ENCODE measurements around the gene CHRD. TPM values are rescaled to one million over a fixed set of nuclear protein-coding genes. Genes with fewer than 3 reads are reported as not detected.
A peak's percentile ranks its signal among the peaks of the same experiment; 100 is the strongest.

The CHRD gene
- under 1 TPM in 1 of 2 experiments, not detected in 1; 0.22 TPM for total RNA-seq
- polyA plus RNA-seq (2013, experiment 1 of 2): not detected
- polyA plus RNA-seq (2013, experiment 2 of 2): 0.49 TPM
- total RNA-seq: 0 to 0.20 (median 0) reads per million in 172 experiments

DNA sequence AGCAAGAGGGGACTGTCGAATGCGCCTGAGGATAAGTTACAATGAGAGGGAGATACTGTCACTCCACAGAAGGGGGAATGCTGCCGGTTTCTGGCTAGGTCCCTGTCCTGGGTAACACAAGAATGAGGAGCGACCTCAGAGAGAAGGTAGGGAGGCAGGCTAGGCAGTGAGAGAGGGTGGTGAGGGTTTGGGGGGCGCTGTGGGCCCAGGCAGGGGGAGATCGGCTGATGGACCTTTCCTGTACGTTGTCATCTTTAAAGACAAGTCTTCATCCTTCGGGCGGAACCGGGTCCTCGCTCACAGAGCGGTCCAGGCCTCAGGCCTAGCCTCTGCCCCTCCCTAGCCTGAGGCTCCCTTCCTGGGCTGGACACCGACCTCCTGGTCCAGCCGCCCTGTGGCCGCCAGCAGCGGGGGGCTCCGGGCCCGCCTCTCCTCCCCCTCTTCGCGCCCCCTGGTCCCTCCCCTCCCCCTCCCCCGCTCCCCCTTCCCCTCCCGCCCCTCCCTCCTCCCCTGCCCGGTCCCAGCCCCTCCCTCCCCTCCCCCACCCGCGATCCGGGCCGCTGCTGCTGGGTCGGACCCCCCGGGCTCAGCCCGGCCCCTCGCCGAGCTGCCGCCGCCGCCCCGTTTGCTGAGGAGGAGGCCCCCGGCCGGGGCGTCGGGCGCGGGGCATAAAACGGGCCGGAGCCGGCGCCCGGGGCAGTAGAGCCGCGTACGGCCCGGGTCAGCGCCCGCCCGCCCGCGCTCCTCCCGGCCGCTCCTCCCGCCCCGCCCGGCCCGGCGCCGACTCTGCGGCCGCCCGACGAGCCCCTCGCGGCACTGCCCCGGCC lies at the start of gene CHRD:
Gene CHRD (plus strand): TSS at position 697 of the 827 bp plus-strand sequence. CDS start 265 bp downstream, outside the sequence.
- intact Hi-C loops (cut with DNase I, micrococcal nuclease): no loop called here
- Mint-ChIP-seq H3K27me3 (peaks cover 72% of the 10 kb centered on the region), H3K4me3 (peak within 1 kb of the TSS; percentile 87), H3K27ac (no peak within 1 kb of the TSS), H3K9me3 (no peaks in the 10 kb centered on the region), H3K4me1 (ENCODE audit: low read depth) (peaks cover 5% of the 10 kb centered on the region), H3K36me3 (ENCODE audit: low read depth) (no peaks in the 10 kb centered on the region)
- peaks cover 0 to 8% of the 10 kb centered on the region in 2 experiments for H3K9me3 ChIP-seq (ENCODE audit: control insufficient read depth in 1 of 2, insufficient read depth in 1 of 2, low read length in 2 of 2)
- H3K27me3 ChIP-seq (ENCODE audit: control insufficient read depth in 1 of 2, insufficient read depth in 2 of 2, low read length in 2 of 2): peaks cover 45 to 67% of the 10 kb centered on the region in 2 experiments
- H3K36me3 ChIP-seq (ENCODE audit: insufficient read depth, low read length): no peaks in the 10 kb centered on the region
- TF ChIP-seq CTCF (IDR thresholded peaks at IDR 0.05): no peak
- ChIA-PET CTCF (no interaction called here), POLR2A (interaction anchor here (1.1 kb wide), 1 partner anchor 331 kb away, joined by 3 read pairs; no protein-coding TSS in a partner anchor)
- H3K4me1 ChIP-seq (ENCODE audit: insufficient read depth, low read length): peaks cover 14% of the 10 kb centered on the region
- H3K4me3 ChIP-seq (ENCODE audit: low read length): peak within 1 kb of the TSS; percentile 22
- H3K27ac ChIP-seq (ENCODE audit: low read depth in 1 of 2, low read length in 2 of 2): no peak within 1 kb of the TSS
- DNase-seq (no peak), ATAC-seq (ENCODE audit: poor library complexity) (no peak)

DNA sequence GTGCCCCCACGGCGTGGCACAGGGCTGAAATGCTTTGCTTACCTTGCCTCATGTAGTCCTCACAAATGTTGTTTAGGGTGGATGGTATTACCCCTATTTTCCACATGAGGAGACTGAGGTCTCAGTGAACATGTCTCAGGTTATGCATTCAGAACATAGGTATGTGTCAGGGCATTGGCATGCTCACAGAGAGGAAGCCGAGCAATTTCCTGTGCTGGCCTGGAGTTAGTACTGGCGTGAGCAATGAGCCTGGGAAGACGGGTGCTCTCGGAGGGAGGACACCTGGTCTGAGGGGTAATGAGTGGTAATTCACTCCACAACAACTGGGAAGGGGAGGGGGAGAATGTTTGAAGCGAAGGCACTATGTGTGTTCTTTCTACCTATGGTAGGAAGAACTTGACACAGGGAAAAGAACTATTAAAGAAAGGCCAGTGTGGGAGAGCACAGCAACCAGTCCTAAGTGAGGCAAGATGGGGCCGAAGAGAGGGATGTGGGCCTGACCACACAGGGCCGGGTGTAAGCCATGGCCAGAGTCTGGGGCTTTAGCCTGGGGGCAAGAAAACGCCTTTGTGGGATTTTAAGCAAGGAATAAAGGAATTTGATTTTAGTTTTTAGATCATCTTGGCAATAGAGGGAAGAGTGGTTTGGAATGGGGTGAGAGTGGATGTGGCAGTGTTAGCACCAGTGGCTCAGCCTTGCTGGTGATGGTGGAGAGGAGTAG lies 47.3 kb upstream of the CHRD start:
- no peak for ATAC-seq (ENCODE audit: poor library complexity)
- Histone ChIP-seq H3K9me3 (ENCODE audit: control insufficient read depth in 1 of 2, insufficient read depth in 1 of 2, low read length in 2 of 2) (no peaks in the 10 kb centered on the region), H3K4me3 (ENCODE audit: low read length) (no peak overlapping the region), H3K27ac (ENCODE audit: low read depth in 1 of 2, low read length in 2 of 2) (no peak overlapping the region), H3K27me3 (ENCODE audit: control insufficient read depth in 1 of 2, insufficient read depth in 2 of 2, low read length in 2 of 2) (no peaks in the 10 kb centered on the region), H3K36me3 (ENCODE audit: insufficient read depth, low read length) (peaks cover 72% of the 10 kb centered on the region), H3K4me1 (ENCODE audit: insufficient read depth, low read length) (peaks cover 26% of the 10 kb centered on the region)
- TF ChIP-seq CTCF (IDR thresholded peaks at IDR 0.05): no peak
- H3K27ac Mint-ChIP-seq: peak overlapping the region; percentile 97
- H3K4me1 Mint-ChIP-seq (ENCODE audit: low read depth): peaks cover 21% of the 10 kb centered on the region
- peak overlapping the region; percentile 46 for H3K4me3 Mint-ChIP-seq
- CTCF ChIA-PET: no interaction called here
- no peaks in the 10 kb centered on the region for H3K9me3 Mint-ChIP-seq
- POLR2A ChIA-PET: no interaction called here
- DNase-seq: no peak
- intact Hi-C loops (cut with DNase I, micrococcal nuclease): loop anchor here in 1 of 2 experiments (1.0 kb wide), 1 partner anchor 15 kb away; no protein-coding TSS in a partner anchor
- H3K27me3 Mint-ChIP-seq: no peaks in the 10 kb centered on the region
- H3K36me3 Mint-ChIP-seq (ENCODE audit: low read depth): peaks cover 78% of the 10 kb centered on the region

- H3K4me1 ChIP-seq (ENCODE audit: insufficient read depth, low read length): peaks cover 31% of the 10 kb centered on the region
- peak overlapping the region; percentile 97 for H3K27ac Mint-ChIP-seq
- H3K4me3 ChIP-seq (ENCODE audit: low read length): no peak overlapping the region
- peaks cover 65% of the 10 kb centered on the region for H3K36me3 ChIP-seq (ENCODE audit: insufficient read depth, low read length)
- H3K27me3 Mint-ChIP-seq: no peaks in the 10 kb centered on the region
- H3K9me3 ChIP-seq (ENCODE audit: control insufficient read depth in 1 of 2, insufficient read depth in 1 of 2, low read length in 2 of 2): no peaks in the 10 kb centered on the region
- DNase-seq (no peak), ATAC-seq (ENCODE audit: poor library complexity) (no peak)
- peaks cover 28% of the 10 kb centered on the region for H3K4me1 Mint-ChIP-seq (ENCODE audit: low read depth)
- intact Hi-C loops (cut with DNase I, micrococcal nuclease): loop anchor here in 1 of 2 experiments (1.0 kb wide), 1 partner anchor 16 kb away; no protein-coding TSS in a partner anchor
- peak overlapping the region; percentile 11 to 14 for H3K27ac ChIP-seq (ENCODE audit: low read depth in 1 of 2, low read length in 2 of 2)
- TF ChIP-seq CTCF (IDR thresholded peaks at IDR 0.05): no peak
- no peaks in the 10 kb centered on the region for H3K27me3 ChIP-seq (ENCODE audit: control insufficient read depth in 1 of 2, insufficient read depth in 2 of 2, low read length in 2 of 2)
- POLR2A ChIA-PET: no interaction called here
- H3K4me3 Mint-ChIP-seq: no peak overlapping the region
- CTCF ChIA-PET: no interaction called here
- H3K36me3 Mint-ChIP-seq (ENCODE audit: low read depth): peaks cover 71% of the 10 kb centered on the region
- no peaks in the 10 kb centered on the region for H3K9me3 Mint-ChIP-seq
Observed at GRCh38 chr3:184333190-184333589, 46.7 kb upstream of the CHRD start.
